ENCODE results near the gene ZMYM3. TPM values are rescaled to one million over a fixed set of nuclear protein-coding genes. Genes with fewer than 3 reads are reported as not detected.
A peak's percentile ranks its signal among the peaks of the same experiment; 100 is the strongest.

Gene ZMYM3
- polyA plus RNA-seq, 1 experiment = 24.6 TPM

DNA sequence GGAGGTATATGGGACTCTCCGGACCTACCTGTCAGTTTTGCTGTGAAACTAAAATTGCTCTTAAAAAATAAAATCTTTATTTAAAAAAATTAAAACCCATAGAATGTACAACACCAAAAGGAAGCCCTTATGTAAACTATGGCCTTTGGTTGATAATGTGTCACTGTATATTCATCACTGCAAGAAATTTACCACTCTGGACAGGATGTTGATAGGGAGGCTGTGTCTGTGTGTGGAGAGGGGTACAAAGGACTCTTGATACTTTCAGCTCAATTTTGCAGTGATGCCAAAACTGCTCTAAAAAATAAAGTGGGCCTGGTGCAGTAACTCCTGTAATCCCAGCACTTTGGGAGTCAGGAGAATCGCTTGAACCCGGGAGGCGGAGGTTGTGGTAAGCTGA is 2.9 kb upstream of the ZMYM3 start:
- Histone ChIP-seq H3K27me3 (ENCODE audit: control insufficient read depth, insufficient read depth, low read length) (no peaks in the 10 kb centered on the region), H3K9me3 (ENCODE audit: control insufficient read depth, insufficient read depth, low read length) (no peaks in the 10 kb centered on the region), H3K27ac (ENCODE audit: low read depth, low read length) (no peak overlapping the region), H3K4me3 (ENCODE audit: low read depth, low read length) (no peak overlapping the region)
- CTCF ChIA-PET = no interaction called here
- POLR2A ChIA-PET = interaction anchor here (0.6 kb wide), 1 partner anchor 27 kb away, joined by 4 read pairs; the partner anchor contains the start of gene NONO
- TF ChIP-seq, protein P1, sequence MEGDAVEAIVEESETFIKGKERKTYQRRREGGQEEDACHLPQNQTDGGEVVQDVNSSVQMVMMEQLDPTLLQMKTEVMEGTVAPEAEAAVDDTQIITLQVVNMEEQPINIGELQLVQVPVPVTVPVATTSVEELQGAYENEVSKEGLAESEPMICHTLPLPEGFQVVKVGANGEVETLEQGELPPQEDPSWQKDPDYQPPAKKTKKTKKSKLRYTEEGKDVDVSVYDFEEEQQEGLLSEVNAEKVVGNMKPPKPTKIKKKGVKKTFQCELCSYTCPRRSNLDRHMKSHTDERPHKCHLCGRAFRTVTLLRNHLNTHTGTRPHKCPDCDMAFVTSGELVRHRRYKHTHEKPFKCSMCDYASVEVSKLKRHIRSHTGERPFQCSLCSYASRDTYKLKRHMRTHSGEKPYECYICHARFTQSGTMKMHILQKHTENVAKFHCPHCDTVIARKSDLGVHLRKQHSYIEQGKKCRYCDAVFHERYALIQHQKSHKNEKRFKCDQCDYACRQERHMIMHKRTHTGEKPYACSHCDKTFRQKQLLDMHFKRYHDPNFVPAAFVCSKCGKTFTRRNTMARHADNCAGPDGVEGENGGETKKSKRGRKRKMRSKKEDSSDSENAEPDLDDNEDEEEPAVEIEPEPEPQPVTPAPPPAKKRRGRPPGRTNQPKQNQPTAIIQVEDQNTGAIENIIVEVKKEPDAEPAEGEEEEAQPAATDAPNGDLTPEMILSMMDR (IDR thresholded peaks at IDR 0.05; ENCODE audit: low read depth, low read length) = no peak
- no peak for DNase-seq (ENCODE audit: low read depth, low spot score)

DNA sequence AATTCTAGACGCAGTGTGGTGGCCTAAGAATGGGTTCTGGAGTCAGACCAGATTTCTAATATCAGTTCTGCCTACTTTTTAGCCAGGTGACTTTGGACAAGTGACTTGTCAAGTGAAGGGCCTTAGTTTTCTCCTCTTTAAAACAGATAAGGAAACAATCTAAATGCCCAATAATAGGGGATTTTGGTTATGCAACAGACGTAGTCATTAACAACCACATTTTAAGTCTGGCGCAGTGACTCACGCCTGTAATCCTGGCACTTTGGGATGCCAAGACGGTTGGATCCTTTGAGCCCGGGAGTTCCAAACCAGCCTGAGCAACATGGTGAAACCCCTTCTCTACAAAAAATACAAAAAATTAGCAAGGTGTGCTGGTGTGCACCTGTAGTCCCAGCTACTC is 2.1 kb upstream of the ZMYM3 start:
- Histone ChIP-seq H3K27ac (ENCODE audit: low read depth, low read length) (no peak overlapping the region), H3K27me3 (ENCODE audit: control insufficient read depth, insufficient read depth, low read length) (no peaks in the 10 kb centered on the region), H3K4me3 (ENCODE audit: low read depth, low read length) (no peak overlapping the region), H3K9me3 (ENCODE audit: control insufficient read depth, insufficient read depth, low read length) (no peaks in the 10 kb centered on the region)
- TF ChIP-seq, protein P1 (IDR thresholded peaks at IDR 0.05; ENCODE audit: low read depth, low read length) = no peak
- DNase-seq (ENCODE audit: low read depth, low spot score) = no peak
- CTCF ChIA-PET = no interaction called here
- POLR2A ChIA-PET = no interaction called here

DNA sequence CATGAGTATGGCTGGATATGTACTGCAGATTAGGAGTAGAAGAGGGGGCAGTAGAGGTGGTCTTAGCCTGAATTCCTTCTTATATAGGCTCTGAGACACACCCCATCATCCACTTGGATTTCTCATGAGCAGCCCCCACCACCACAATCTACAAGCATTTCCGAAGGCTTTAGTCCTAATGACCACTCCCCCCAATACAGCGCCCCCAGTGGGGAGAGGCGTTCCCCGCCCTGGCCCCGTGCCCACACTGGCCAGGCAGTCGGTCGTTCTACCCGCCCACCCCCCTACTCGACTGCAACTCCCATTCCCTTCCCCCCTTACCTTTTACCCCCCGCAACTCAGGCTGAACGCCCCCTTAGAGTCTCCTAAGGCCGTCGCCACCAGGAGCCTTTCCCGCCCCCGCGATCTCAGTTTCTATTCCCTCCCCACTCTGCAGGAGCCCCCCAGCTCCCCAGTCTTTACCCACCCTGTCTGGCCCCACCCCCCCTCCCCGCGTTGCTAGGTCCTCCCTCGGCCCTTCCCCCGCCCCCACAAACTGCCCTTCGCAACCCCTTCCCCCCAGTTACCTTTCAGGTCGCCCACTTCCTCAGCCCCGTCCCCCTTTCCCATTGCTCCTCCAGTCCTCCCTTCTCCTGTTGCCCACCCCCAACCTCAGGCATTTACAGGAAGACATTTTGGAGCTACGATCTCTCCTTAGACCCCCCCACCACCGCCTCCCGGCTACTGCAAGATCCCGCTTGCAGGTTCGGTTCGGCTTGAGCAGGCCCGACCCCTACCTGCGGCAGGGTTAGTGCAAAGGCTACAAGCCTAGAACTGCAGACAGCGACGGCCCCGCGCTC is 468 bp downstream of the ZMYM3 start:
- CTCF ChIA-PET = interaction anchor here (1.1 kb wide), 1 partner anchor 40 kb away, joined by 3 read pairs; no protein-coding TSS in a partner anchor
- Histone ChIP-seq H3K4me3 (ENCODE audit: low read depth, low read length) (peak overlapping the region; percentile 76), H3K9me3 (ENCODE audit: control insufficient read depth, insufficient read depth, low read length) (no peaks in the 10 kb centered on the region), H3K27me3 (ENCODE audit: control insufficient read depth, insufficient read depth, low read length) (no peaks in the 10 kb centered on the region), H3K27ac (ENCODE audit: low read depth, low read length) (no peak overlapping the region)
- no peak for DNase-seq (ENCODE audit: low read depth, low spot score)
- POLR2A ChIA-PET = interaction anchor here (0.6 to 1.1 kb wide), 2 partner anchors 30 to 34 kb away, joined by 3 to 8 read pairs; partner anchors contain the start of gene NONO
- TF ChIP-seq, protein P1 (IDR thresholded peaks at IDR 0.05; ENCODE audit: low read depth, low read length) = peak; percentile 58

DNA sequence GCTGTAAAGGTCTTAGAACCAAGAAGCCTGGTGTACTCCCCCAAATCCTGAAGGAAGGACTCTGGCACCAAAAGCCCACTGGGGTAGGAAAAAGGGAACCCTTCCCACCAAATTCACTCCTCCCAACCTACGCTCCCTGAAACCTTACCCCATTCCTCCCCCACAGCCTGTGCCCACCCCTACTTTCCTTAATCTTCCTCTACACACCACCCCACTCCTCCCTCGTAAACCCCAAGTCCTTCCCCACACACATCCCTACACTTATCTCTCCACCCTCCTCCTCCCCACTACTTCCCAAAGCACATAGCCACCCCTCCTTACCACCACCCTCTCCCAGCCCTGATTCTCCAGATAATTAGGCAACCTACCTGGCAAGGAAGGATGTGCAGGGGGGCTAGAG is 1.7 kb downstream of the ZMYM3 start:
- ChIA-PET CTCF (no interaction called here), POLR2A (no interaction called here)
- H3K9me3 ChIP-seq (ENCODE audit: control insufficient read depth, insufficient read depth, low read length) = no peaks in the 10 kb centered on the region
- no peaks in the 10 kb centered on the region for H3K27me3 ChIP-seq (ENCODE audit: control insufficient read depth, insufficient read depth, low read length)
- no peak for DNase-seq (ENCODE audit: low read depth, low spot score)
- no peak overlapping the region for H3K27ac ChIP-seq (ENCODE audit: low read depth, low read length)
- TF ChIP-seq, protein P1 (IDR thresholded peaks at IDR 0.05; ENCODE audit: low read depth, low read length) = no peak
- H3K4me3 ChIP-seq (ENCODE audit: low read depth, low read length) = peak overlapping the region; percentile 76

DNA sequence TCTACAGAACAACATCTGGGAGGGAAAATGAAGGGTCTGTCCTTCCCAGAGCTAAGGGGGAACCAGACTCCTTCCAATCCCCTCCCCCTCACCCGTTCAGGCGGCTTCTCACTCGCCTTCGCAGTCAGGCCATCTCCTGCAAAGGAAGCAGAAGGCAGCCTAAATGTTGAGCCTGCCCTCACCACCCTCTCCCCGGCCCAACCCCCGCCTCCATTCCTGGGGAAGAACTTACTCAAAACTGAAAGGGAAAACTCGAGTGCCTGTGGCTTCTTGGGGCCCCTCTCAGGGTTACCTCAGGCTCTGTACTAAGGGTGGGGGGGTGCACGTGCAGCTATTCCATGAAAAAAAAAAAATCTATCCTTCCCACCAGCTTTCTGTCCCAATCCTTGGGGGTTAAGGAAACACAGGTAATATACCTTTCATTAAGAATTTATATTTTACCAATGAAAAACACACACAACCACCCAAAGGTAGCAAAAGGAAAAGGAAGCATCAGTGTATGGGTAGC is 2.4 kb downstream of the ZMYM3 start:
- ChIA-PET POLR2A (no interaction called here), CTCF (no interaction called here)
- TF ChIP-seq, protein P1 (IDR thresholded peaks at IDR 0.05; ENCODE audit: low read depth, low read length) = no peak
- no peak for DNase-seq (ENCODE audit: low read depth, low spot score)
- Histone ChIP-seq H3K27ac (ENCODE audit: low read depth, low read length) (no peak overlapping the region), H3K9me3 (ENCODE audit: control insufficient read depth, insufficient read depth, low read length) (no peaks in the 10 kb centered on the region), H3K4me3 (ENCODE audit: low read depth, low read length) (peak overlapping the region; percentile 13; the same call in 1 of the 2 replicates), H3K27me3 (ENCODE audit: control insufficient read depth, insufficient read depth, low read length) (no peaks in the 10 kb centered on the region)
